Adipocyte (in vitro differentiated cells): ENCODE data around the gene REEP3.

Experiments
- DNase-seq: peaks from one replicate; pipeline ENCODE4 v3.0.0-alpha.2; 2015; ENCODE audit warnings: low read depth
- H3K27me3 ChIP-seq: replicated peaks from 2 replicates; pipeline ENCODE4 v1.7.0; 2013; ENCODE audit warnings: mild to moderate bottlenecking, low read length, moderate library complexity; ENCODE audit not compliant: control insufficient read depth, insufficient read depth
- H3K36me3 ChIP-seq: 2 replicates; pipeline ENCODE4 v1.7.0; 2013; ENCODE audit warnings: low read length, mild to moderate bottlenecking, moderate library complexity; ENCODE audit not compliant: control insufficient read depth, insufficient read depth, severe bottlenecking
- H3K4me1 ChIP-seq: 2 replicates; pipeline ENCODE4 v1.7.0; 2013; ENCODE audit warnings: mild to moderate bottlenecking, low read length, moderate library complexity; ENCODE audit not compliant: control insufficient read depth, insufficient read depth
- H3K4me3 ChIP-seq: 2 replicates; pipeline ENCODE4 v1.7.0; 2013; ENCODE audit warnings: mild to moderate bottlenecking, low read length, moderate library complexity
- H3K9ac ChIP-seq: 2 replicates; pipeline ENCODE4 v1.7.0; 2013; ENCODE audit warnings: mild to moderate bottlenecking, low read length, moderate library complexity
- H3K9me3 ChIP-seq: 2 replicates; pipeline ENCODE4 v1.7.0; 2013; ENCODE audit warnings: mild to moderate bottlenecking, low read length, moderate library complexity; ENCODE audit not compliant: control insufficient read depth

REEP3 gene

GRCh38 chr10:63591600-63592379, 70.6 kb downstream of the REEP3 start:
- no peak for DNase-seq
- H3K9ac ChIP-seq = no peak overlapping the region
- H3K36me3 ChIP-seq = peaks cover 9% of the 10 kb centered on the region
- no peaks in the 10 kb centered on the region for H3K27me3 ChIP-seq
- no peaks in the 10 kb centered on the region for H3K9me3 ChIP-seq
- H3K4me1 ChIP-seq = peaks cover 7% of the 10 kb centered on the region
- no peak overlapping the region for H3K4me3 ChIP-seq

DNA sequence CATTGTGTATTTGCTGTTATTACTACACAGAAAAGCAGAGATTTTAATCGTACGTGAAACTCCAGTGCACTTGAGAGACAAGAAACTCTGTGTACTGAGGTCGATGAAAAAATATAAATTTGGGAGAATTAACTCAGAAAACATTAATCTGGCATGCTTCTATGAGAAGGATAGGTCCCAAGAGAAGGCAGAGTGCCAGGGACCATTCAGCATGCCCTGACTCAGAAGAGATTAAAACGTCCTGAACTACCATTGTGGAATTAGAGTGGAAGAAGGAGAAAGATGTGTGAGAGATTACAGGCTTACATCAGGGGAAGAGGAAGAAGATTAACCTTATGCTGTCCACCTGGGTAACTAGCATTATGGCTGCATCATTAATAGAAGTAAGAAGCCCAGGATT, 72.4 kb downstream of the REEP3 start:
- Histone ChIP-seq H3K9ac (no peak overlapping the region), H3K9me3 (no peaks in the 10 kb centered on the region), H3K36me3 (peaks cover 22% of the 10 kb centered on the region), H3K27me3 (no peaks in the 10 kb centered on the region), H3K4me1 (peaks cover 7% of the 10 kb centered on the region), H3K4me3 (no peak overlapping the region)
- DNase-seq = no peak

GRCh38 chr10:63595072-63595471, 73.9 kb downstream of the REEP3 start:
- no peaks in the 10 kb centered on the region for H3K27me3 ChIP-seq
- peaks cover 29% of the 10 kb centered on the region for H3K36me3 ChIP-seq
- no peak overlapping the region for H3K4me3 ChIP-seq
- H3K9ac ChIP-seq = no peak overlapping the region
- DNase-seq = no peak
- H3K4me1 ChIP-seq = peaks cover 7% of the 10 kb centered on the region
- no peaks in the 10 kb centered on the region for H3K9me3 ChIP-seq

- Histone ChIP-seq H3K9ac (no peak overlapping the region), H3K4me1 (peaks cover 7% of the 10 kb centered on the region), H3K4me3 (no peak overlapping the region), H3K36me3 (peaks cover 36% of the 10 kb centered on the region), H3K9me3 (no peaks in the 10 kb centered on the region), H3K27me3 (no peaks in the 10 kb centered on the region)
- DNase-seq = no peak
These were observed 75.7 kb downstream of the REEP3 start for GRCh38 chr10:63596924-63597323.

DNA sequence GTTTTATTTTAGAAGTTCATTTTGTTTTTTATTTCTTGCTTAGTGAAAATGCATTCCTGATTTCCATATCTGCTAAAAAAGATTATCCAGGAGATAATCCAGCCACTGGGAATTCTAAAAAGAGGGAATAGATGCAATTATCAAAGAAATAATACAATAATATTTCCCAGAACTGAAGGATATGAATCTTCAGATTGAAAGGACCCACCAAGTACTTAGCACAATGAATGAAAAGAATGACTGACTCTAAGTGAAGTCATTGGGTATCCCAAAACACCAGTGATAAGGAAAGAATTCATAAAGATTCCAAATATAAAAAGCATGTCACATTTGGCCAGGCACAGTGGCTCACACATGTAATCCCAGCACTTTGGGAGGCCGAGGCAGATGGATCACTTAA, 79.3 kb downstream of the REEP3 start:
- peaks cover 36% of the 10 kb centered on the region for H3K36me3 ChIP-seq
- no peaks in the 10 kb centered on the region for H3K4me1 ChIP-seq
- no peak overlapping the region for H3K4me3 ChIP-seq
- DNase-seq = no peak
- H3K9me3 ChIP-seq = no peaks in the 10 kb centered on the region
- no peaks in the 10 kb centered on the region for H3K27me3 ChIP-seq
- no peak overlapping the region for H3K9ac ChIP-seq

- peak; percentile 45 for DNase-seq
- Histone ChIP-seq H3K9me3 (no peaks in the 10 kb centered on the region), H3K4me3 (no peak overlapping the region), H3K36me3 (peaks cover 18% of the 10 kb centered on the region), H3K27me3 (no peaks in the 10 kb centered on the region), H3K4me1 (no peaks in the 10 kb centered on the region), H3K9ac (no peak overlapping the region)
These were observed 82.7 kb downstream of the REEP3 start for GRCh38 chr10:63603709-63604445.

- Histone ChIP-seq H3K4me1 (no peaks in the 10 kb centered on the region), H3K36me3 (peaks cover 14% of the 10 kb centered on the region), H3K27me3 (no peaks in the 10 kb centered on the region), H3K9me3 (no peaks in the 10 kb centered on the region), H3K4me3 (no peak overlapping the region), H3K9ac (no peak overlapping the region)
- DNase-seq = no peak
These were observed 84.2 kb downstream of the REEP3 start for GRCh38 chr10:63605197-63605967.

DNA sequence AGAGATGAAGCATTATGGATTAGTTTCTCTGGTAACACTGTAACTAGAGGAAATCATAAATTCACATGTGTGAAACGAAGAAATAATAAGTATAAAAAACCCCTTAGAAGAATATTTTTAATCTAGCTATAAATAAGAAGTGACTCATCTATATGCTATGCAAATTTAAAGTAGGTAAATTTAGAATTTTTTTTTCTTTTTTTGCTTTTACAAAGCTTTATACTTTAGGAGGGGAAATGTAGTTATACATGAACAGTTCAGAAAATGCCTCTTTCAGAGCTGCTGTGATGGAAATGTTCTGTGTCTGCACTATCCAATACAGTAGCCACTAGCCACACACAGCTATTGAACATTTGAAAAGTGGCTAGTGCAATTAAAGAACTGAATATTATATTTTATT, 87.3 kb downstream of the REEP3 start:
- Histone ChIP-seq H3K9me3 (no peaks in the 10 kb centered on the region), H3K9ac (no peak overlapping the region), H3K27me3 (no peaks in the 10 kb centered on the region), H3K36me3 (peaks cover 7% of the 10 kb centered on the region), H3K4me1 (peaks cover 7% of the 10 kb centered on the region), H3K4me3 (no peak overlapping the region)
- no peak for DNase-seq

GRCh38 chr10:63611078-63611477, 89.9 kb downstream of the REEP3 start:
- Histone ChIP-seq H3K36me3 (peaks cover 14% of the 10 kb centered on the region), H3K27me3 (no peaks in the 10 kb centered on the region), H3K4me1 (peaks cover 17% of the 10 kb centered on the region), H3K4me3 (no peak overlapping the region), H3K9me3 (no peaks in the 10 kb centered on the region), H3K9ac (no peak overlapping the region)
- DNase-seq = no peak

DNA sequence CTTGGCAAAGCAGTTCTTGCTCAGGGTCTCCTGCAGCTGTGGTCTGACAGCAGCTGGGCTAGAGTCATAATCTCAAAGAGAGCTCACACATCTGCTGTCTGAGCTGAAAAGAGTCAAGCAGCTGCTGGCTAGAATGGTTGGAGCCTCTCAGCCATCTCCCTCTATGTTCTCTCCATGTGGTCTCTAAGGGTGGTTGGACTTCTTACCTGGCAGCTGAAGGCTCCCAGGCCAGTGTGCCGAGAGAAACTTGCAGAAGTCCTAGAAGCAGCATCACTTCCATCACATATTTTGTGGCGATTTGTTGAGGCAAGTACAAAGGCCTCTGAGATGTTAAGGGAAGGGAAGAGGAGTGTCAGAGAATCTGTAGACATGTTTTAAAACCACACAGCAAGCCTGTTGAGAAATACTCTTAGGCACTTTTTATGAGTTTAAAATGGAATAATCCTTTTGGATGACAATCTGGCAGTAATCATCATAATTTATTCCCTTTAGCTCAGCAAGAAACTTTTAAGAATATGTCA, 93.2 kb downstream of the REEP3 start:
- H3K4me1 ChIP-seq = peaks cover 17% of the 10 kb centered on the region
- peak; percentile 25 for DNase-seq
- no peaks in the 10 kb centered on the region for H3K9me3 ChIP-seq
- H3K4me3 ChIP-seq = no peak overlapping the region
- no peak overlapping the region for H3K9ac ChIP-seq
- peaks cover 18% of the 10 kb centered on the region for H3K36me3 ChIP-seq
- no peaks in the 10 kb centered on the region for H3K27me3 ChIP-seq

DNA sequence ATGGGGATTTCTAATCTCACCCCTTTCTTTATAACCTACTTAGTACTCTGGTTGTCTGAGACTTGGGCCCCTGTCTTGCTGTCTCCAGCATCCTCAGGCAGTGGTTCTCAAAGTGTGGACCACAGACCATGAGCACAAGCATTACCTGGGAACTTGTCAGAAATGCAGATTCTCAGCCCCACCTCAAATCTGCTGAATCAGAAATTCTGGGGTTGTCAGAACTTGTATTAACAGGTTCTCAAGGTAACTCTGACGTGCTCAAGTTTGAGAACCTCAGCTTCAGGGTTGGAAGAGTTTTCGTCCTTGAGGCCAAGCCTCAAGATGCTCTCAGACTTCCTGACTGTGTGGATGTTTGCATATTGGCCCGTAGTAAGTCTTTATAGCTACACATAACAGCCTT, 97.4 kb downstream of the REEP3 start:
- Histone ChIP-seq H3K9ac (no peak overlapping the region), H3K27me3 (no peaks in the 10 kb centered on the region), H3K9me3 (no peaks in the 10 kb centered on the region), H3K4me1 (peaks cover 10% of the 10 kb centered on the region), H3K4me3 (no peak overlapping the region), H3K36me3 (peaks cover 46% of the 10 kb centered on the region)
- no peak for DNase-seq
